HepG2 (cell line): ENCODE data around the gene FYB1. TPM values are rescaled to one million over a fixed set of nuclear protein-coding genes. Genes with fewer than 3 reads are reported as not detected.

Experiments
- AHR ChIP-seq: IDR thresholded peaks from 2 replicates; pipeline ENCODE4 v1.6.1; 2018; ENCODE audit warnings: missing genetic modification reagents, missing compliant biosample characterization
- ATF2 ChIP-seq: sonication (generic); formaldehyde crosslinking; IDR thresholded peaks from 2 replicates; pipeline ENCODE4 v1.4.0; 2020; ENCODE audit warnings: missing genetic modification reagents
- CENPT ChIP-seq: sonication (generic); formaldehyde crosslinking; IDR thresholded peaks from 2 replicates; pipeline ENCODE4 v1.8.0; 2022; ENCODE audit warnings: low read depth, mild to moderate bottlenecking, moderate library complexity, missing genetic modification reagents
- ELF1 ChIP-seq: sonication (generic); formaldehyde crosslinking; IDR thresholded peaks from 2 replicates; pipeline ENCODE4 v1.4.0; 2020; ENCODE audit warnings: missing genetic modification reagents
- FOXP4 ChIP-seq: sonication (generic); formaldehyde crosslinking; IDR thresholded peaks from 2 replicates; pipeline ENCODE4 v1.4.0; 2020; ENCODE audit warnings: missing genetic modification reagents
- GATAD1 ChIP-seq: IDR thresholded peaks from 2 replicates; pipeline ENCODE4 v1.6.1; 2016; ENCODE audit warnings: missing genetic modification reagents, missing compliant biosample characterization
- GTF2F1 ChIP-seq: fragments of 150-350 bp; IDR thresholded peaks from 2 replicates; pipeline ENCODE4 v1.6.1; 2014; ENCODE audit warnings: low read length
- HIVEP1 ChIP-seq: sonication (generic); formaldehyde crosslinking; IDR thresholded peaks from 2 replicates; pipeline ENCODE4 v1.4.0; 2020; ENCODE audit warnings: mild to moderate bottlenecking, missing genetic modification reagents
- NR1H2 ChIP-seq: sonication (generic); formaldehyde crosslinking; IDR thresholded peaks from 2 replicates; pipeline ENCODE4 v1.8.1; 2022; ENCODE audit warnings: low read depth, missing genetic modification reagents, borderline replicate concordance
- PLSCR1 ChIP-seq: sonication (generic); formaldehyde crosslinking; IDR thresholded peaks from 2 replicates; pipeline ENCODE4 v1.5.0; 2020; ENCODE audit warnings: missing genetic modification reagents, mild to moderate bottlenecking, borderline replicate concordance
- POLR2AphosphoS2 ChIP-seq: IDR thresholded peaks from 2 replicates; pipeline ENCODE4 v1.6.1; 2011; ENCODE audit warnings: low read depth, low read length, improper control_type of control experiment
- SRY ChIP-seq: sonication (generic); formaldehyde crosslinking; IDR thresholded peaks from 2 replicates; pipeline ENCODE4 v1.8.0; 2022; ENCODE audit warnings: mild to moderate bottlenecking, missing genetic modification reagents
- TERF1 ChIP-seq: sonication (generic); formaldehyde crosslinking; IDR thresholded peaks from 2 replicates; pipeline ENCODE4 v1.8.0; 2022; ENCODE audit warnings: mild to moderate bottlenecking, missing genetic modification reagents, moderate library complexity
- YEATS4 ChIP-seq: sonication (generic); formaldehyde crosslinking; IDR thresholded peaks from 2 replicates; pipeline ENCODE4 v1.4.0; 2020; ENCODE audit warnings: missing genetic modification reagents, borderline replicate concordance
- ZBTB7A ChIP-seq: sonication (generic); formaldehyde crosslinking; IDR thresholded peaks from 2 replicates; pipeline ENCODE4 v1.8.0; 2022; ENCODE audit warnings: mild to moderate bottlenecking, missing genetic modification reagents
- ZMAT5 ChIP-seq: sonication (generic); formaldehyde crosslinking; IDR thresholded peaks from 2 replicates; pipeline ENCODE4 v1.5.0; 2020; ENCODE audit warnings: mild to moderate bottlenecking, low read depth, missing genetic modification reagents, borderline replicate concordance
- ZNF142 ChIP-seq: sonication (generic); formaldehyde crosslinking; IDR thresholded peaks from 2 replicates; pipeline ENCODE4 v1.4.0; 2020; ENCODE audit warnings: missing genetic modification reagents
- ZNF343 ChIP-seq: sonication (generic); formaldehyde crosslinking; IDR thresholded peaks from 2 replicates; pipeline ENCODE4 v1.4.0; 2020; ENCODE audit warnings: mild to moderate bottlenecking, missing genetic modification reagents
- ZNF567 ChIP-seq: sonication (generic); formaldehyde crosslinking; IDR thresholded peaks from 2 replicates; pipeline ENCODE4 v1.8.1; 2023; ENCODE audit warnings: mild to moderate bottlenecking, missing genetic modification reagents, borderline replicate concordance
- ZNF746 ChIP-seq: sonication (generic); formaldehyde crosslinking; IDR thresholded peaks from 2 replicates; pipeline ENCODE4 v1.8.0; 2022; ENCODE audit warnings: mild to moderate bottlenecking, missing genetic modification reagents
- polyA plus RNA-seq, 8 experiments: library from polyadenylated mRNA; depleted of rRNA in 3 of 8; stranded (reverse) in 7 of 8; unstranded in 1 of 8; fragments of >200 nt; fragmentation: Illumina TruSeq in 4 of 8; extraction: Trizol in 4 of 8; gene quantifications; 2 replicates each; pipeline versions ENCODE4 v1.2.1 to v1.2.3, GENCODE V29; 2011 to 2016; ENCODE audit warnings: low read depth in 4 of 8, missing spikeins in 1 of 8, mixed read lengths in 1 of 8; ENCODE audit not compliant: insufficient read depth in 1 of 8
- total RNA-seq, 5 experiments: library from RNA; depleted of rRNA; stranded (reverse); fragments of >200 nt; fragmentation: Illumina TruSeq; extraction: Trizol; gene quantifications; 2 replicates each; pipeline ENCODE4 v1.2.3, GENCODE V29; 2016; ENCODE audit warnings: low read depth in 1 of 5

FYB1 gene
- total and polyA plus RNA-seq, 2 of the 13 experiments (the other 11 are each of a cell fraction or from before 2014, with no cell fraction given): 0.03 TPM; not detected in 1

- TF ChIP-seq ZNF142 (CRISPR knock-in tag) (0 out of 2 replicates have a peak, but pooled peaks have one; percentile 14), ATF2 (CRISPR knock-in tag) (no peak), ZNF343 (CRISPR knock-in tag) (no peak), GTF2F1 (no peak), ZNF746 (CRISPR knock-in tag) (0 out of 2 replicates have a peak, but pooled peaks have one; percentile 19), HIVEP1 (CRISPR knock-in tag) (peak; percentile 23; the same call in 1 of the 2 replicates), NR1H2 (CRISPR knock-in tag) (no peak), ZMAT5 (CRISPR knock-in tag) (no peak), ZNF567 (CRISPR knock-in tag) (no peak), POLR2AphosphoS2 (no peak), SRY (0 out of 2 replicates have a peak, but pooled peaks have one; percentile 29), CENPT (CRISPR knock-in tag) (no peak), ELF1 (CRISPR knock-in tag) (no peak), TERF1 (no peak), GATAD1 (CRISPR knock-in tag) (no peak), ZBTB7A (CRISPR knock-in tag) (0 out of 2 replicates have a peak, but pooled peaks have one; percentile 29), YEATS4 (CRISPR knock-in tag) (no peak), PLSCR1 (no peak), FOXP4 (CRISPR knock-in tag) (no peak), AHR (CRISPR knock-in tag) (no peak)
These were observed 145.7 kb downstream of the FYB1 start (continued) for GRCh38 chr5:39073767-39074016.
